OCI-LY1 (cell line): ENCODE measurements around the gene AGAP1.

Experiments used
- H2AFZ ChIP-seq: fragments of 200-600 bp; sonication (generic), shearing (Covaris generic); 2 replicates; pipeline ENCODE4 v1.6.0; 2014; ENCODE audit warnings: antibody characterized with exemption, mild to moderate bottlenecking, low read length
- H3F3A ChIP-seq: fragments of 200-600 bp; sonication (generic), shearing (Covaris generic); 2 replicates; pipeline ENCODE4 v1.6.0; 2014; ENCODE audit warnings: mild to moderate bottlenecking, antibody characterized with exemption, low read length, moderate library complexity; ENCODE audit not compliant: insufficient read depth
- H3K27ac ChIP-seq: fragments of 200-600 bp; sonication (generic); 2 replicates; pipeline ENCODE4 v1.5.1; 2014; ENCODE audit warnings: low read length, mixed run types, mild to moderate bottlenecking, low read depth; ENCODE audit not compliant: poor library complexity, severe bottlenecking
- H3K27me3 ChIP-seq: fragments of 200-600 bp; sonication (generic); 2 replicates; pipeline ENCODE4 v1.6.0; 2014; ENCODE audit warnings: antibody characterized with exemption, mild to moderate bottlenecking, low read length, moderate library complexity; ENCODE audit not compliant: insufficient read depth
- H3K36me3 ChIP-seq: fragments of 200-600 bp; sonication (generic); 2 replicates; pipeline ENCODE4 v1.6.1; 2014; ENCODE audit warnings: mild to moderate bottlenecking, antibody characterized with exemption, low read length, moderate library complexity, mixed read lengths; ENCODE audit not compliant: insufficient read depth
- H3K4me1 ChIP-seq: fragments of 200-600 bp; sonication (generic); 2 replicates; pipeline ENCODE4 v1.5.1; 2014; ENCODE audit warnings: mild to moderate bottlenecking, low read length, moderate library complexity; ENCODE audit not compliant: insufficient read depth, severe bottlenecking
- H3K4me2 ChIP-seq: fragments of 200-600 bp; sonication (generic), shearing (Covaris generic); 2 replicates; pipeline ENCODE4 v1.6.1; 2014; ENCODE audit warnings: low read length
- H3K4me3 ChIP-seq: fragments of 200-600 bp; sonication (generic); 2 replicates; pipeline ENCODE4 v1.5.1; 2014; ENCODE audit warnings: low read length, low read depth, mild to moderate bottlenecking, mixed read lengths; ENCODE audit not compliant: poor library complexity, severe bottlenecking
- H3K79me2 ChIP-seq: fragments of 200-600 bp; shearing (Covaris generic); 2 replicates; pipeline ENCODE4 v1.6.1; 2016; ENCODE audit warnings: mixed run types, low read length, mixed read lengths; ENCODE audit not compliant: insufficient read depth
- H3K9ac ChIP-seq: fragments of 200-600 bp; sonication (generic), shearing (Covaris generic); 2 replicates; pipeline ENCODE4 v1.6.1; 2014; ENCODE audit warnings: mild to moderate bottlenecking, low read length, mixed read lengths
- H3K9me2 ChIP-seq: fragments of 200-600 bp; sonication (generic), shearing (Covaris generic); 2 replicates; pipeline ENCODE4 v1.6.1; 2014; ENCODE audit warnings: low read depth, mild to moderate bottlenecking, low read length, mixed read lengths
- H3K9me3 ChIP-seq: fragments of 200-600 bp; shearing (Covaris generic); 2 replicates; pipeline ENCODE4 v1.6.1; 2014; ENCODE audit warnings: low read length, mixed read lengths
- H4K20me1 ChIP-seq: fragments of 200-600 bp; sonication (generic), shearing (Covaris generic); 2 replicates; pipeline ENCODE4 v1.6.0; 2016; ENCODE audit warnings: mild to moderate bottlenecking, low read length; ENCODE audit not compliant: insufficient read depth
- CTCF ChIP-seq: fragments of 200-600 bp; sonication (generic), shearing (Covaris generic); IDR thresholded peaks from 2 replicates; pipeline ENCODE4 v1.5.1; 2017; ENCODE audit warnings: mild to moderate bottlenecking, antibody characterized with exemption, low read length, moderate library complexity, mixed read lengths
- EZH2 ChIP-seq: fragments of 200-600 bp; sonication (generic), shearing (Covaris generic); IDR thresholded peaks from 2 replicates; pipeline ENCODE4 v1.8.0; 2017; ENCODE audit warnings: borderline replicate concordance, mixed run types, mild to moderate bottlenecking, antibody characterized with exemption, low read length, moderate library complexity, mixed read lengths

AGAP1 gene

GRCh38 chr2:235520787-235521186 is 26.9 kb downstream of the AGAP1 start:
- Histone ChIP-seq H3K4me1 (no peaks in the 10 kb centered on the region), H3K79me2 (no peaks in the 10 kb centered on the region), H3K9me2 (no peaks in the 10 kb centered on the region), H2AFZ (no peak overlapping the region), H3K27me3 (no peaks in the 10 kb centered on the region), H3K27ac (no peak overlapping the region), H3K4me3 (no peak overlapping the region), H3K36me3 (no peaks in the 10 kb centered on the region), H4K20me1 (no peaks in the 10 kb centered on the region), H3F3A (no peaks in the 10 kb centered on the region), H3K9ac (no peak overlapping the region), H3K9me3 (no peaks in the 10 kb centered on the region), H3K4me2 (no peak overlapping the region)
- TF ChIP-seq CTCF, result no peak

GRCh38 chr2:235521844-235522243 is 28.0 kb downstream of the AGAP1 start:
- no peak overlapping the region for H2AFZ ChIP-seq
- H3K79me2 ChIP-seq, result no peaks in the 10 kb centered on the region
- H3K27ac ChIP-seq, result no peak overlapping the region
- no peaks in the 10 kb centered on the region for H3K36me3 ChIP-seq
- no peaks in the 10 kb centered on the region for H3K9me3 ChIP-seq
- no peaks in the 10 kb centered on the region for H3K4me1 ChIP-seq
- H3K9ac ChIP-seq, result no peak overlapping the region
- H3K9me2 ChIP-seq, result no peaks in the 10 kb centered on the region
- TF ChIP-seq EZH2, result no peak
- TF ChIP-seq CTCF, result no peak
- no peaks in the 10 kb centered on the region for H3F3A ChIP-seq
- H3K4me3 ChIP-seq, result no peak overlapping the region
- H3K4me2 ChIP-seq, result no peak overlapping the region
- H4K20me1 ChIP-seq, result no peaks in the 10 kb centered on the region
- no peaks in the 10 kb centered on the region for H3K27me3 ChIP-seq

GRCh38 chr2:235523021-235523420 is 29.2 kb downstream of the AGAP1 start:
- Histone ChIP-seq H3K4me3 (no peak overlapping the region), H3K36me3 (no peaks in the 10 kb centered on the region)

More at GRCh38 chr2:235523021-235523420, 29.2 kb downstream of the AGAP1 start:
- H3F3A ChIP-seq, result no peaks in the 10 kb centered on the region
- H3K9me3 ChIP-seq, result no peaks in the 10 kb centered on the region
- H3K27ac ChIP-seq, result no peak overlapping the region
- H3K9ac ChIP-seq, result no peak overlapping the region
- H3K4me1 ChIP-seq, result no peaks in the 10 kb centered on the region
- TF ChIP-seq CTCF, result no peak
- no peak for TF ChIP-seq EZH2
- no peak overlapping the region for H2AFZ ChIP-seq
- no peak overlapping the region for H3K4me2 ChIP-seq
- H4K20me1 ChIP-seq, result no peaks in the 10 kb centered on the region
- H3K79me2 ChIP-seq, result no peaks in the 10 kb centered on the region
- no peaks in the 10 kb centered on the region for H3K9me2 ChIP-seq
- H3K27me3 ChIP-seq, result no peaks in the 10 kb centered on the region
